SKM-1 (cell line): ENCODE data around the gene CLPTM1L.

Experiments used
- DNase-seq: peaks from one replicate; lab custom pipeline; 2025; ENCODE audit not compliant: unreplicated experiment; lab: John Stamatoyannopoulos, UW

Gene CLPTM1L, protein sequence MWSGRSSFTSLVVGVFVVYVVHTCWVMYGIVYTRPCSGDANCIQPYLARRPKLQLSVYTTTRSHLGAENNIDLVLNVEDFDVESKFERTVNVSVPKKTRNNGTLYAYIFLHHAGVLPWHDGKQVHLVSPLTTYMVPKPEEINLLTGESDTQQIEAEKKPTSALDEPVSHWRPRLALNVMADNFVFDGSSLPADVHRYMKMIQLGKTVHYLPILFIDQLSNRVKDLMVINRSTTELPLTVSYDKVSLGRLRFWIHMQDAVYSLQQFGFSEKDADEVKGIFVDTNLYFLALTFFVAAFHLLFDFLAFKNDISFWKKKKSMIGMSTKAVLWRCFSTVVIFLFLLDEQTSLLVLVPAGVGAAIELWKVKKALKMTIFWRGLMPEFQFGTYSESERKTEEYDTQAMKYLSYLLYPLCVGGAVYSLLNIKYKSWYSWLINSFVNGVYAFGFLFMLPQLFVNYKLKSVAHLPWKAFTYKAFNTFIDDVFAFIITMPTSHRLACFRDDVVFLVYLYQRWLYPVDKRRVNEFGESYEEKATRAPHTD

DNA sequence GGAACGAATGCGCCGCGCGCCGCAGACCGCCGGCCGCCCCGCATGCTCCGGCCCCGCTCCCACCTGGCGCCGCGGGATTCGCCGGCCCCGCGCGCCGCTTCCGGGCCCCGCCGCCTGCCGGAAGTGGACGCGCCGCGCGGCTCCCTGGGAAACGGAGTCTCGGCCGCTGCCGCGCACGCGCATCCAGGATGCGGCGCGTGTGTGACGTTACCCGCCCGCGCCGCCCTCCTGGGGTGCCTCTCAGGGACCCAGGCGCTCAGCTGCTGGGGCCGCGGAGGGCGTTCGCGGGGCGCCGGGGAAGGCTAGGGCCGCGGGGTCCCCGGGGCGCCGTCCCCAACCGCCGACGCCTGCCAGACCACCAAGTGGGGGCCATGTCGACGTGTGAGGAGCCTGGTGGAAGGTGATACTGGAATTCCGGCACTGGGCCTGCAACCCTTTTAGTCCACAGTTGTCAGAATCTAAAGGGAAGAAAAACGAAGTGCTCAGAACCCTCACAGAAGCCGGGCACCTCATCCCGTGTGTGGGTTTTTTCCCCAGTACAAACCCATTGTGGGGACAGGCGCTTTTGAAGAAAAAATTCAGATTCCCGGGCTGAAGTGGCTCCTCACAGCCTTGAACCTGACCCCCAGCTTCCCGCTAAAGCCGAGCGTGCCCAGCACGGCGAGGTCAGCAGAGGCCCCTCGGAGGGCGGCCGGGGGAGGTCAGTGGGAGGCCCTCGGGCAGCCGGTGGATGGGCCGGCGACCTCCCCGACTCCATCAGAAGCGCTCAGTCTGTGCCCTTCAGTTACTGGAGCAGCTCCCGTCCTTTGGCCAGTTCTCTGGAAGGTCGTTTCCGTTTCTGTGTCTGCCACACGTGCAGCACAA lies at the start of gene CLPTM1L:
Gene CLPTM1L (minus strand): TSS at position 125 of the 864 bp plus-strand sequence. CDS start 258 bp downstream, outside the sequence.
- DNase-seq = peak; percentile 63

DNA sequence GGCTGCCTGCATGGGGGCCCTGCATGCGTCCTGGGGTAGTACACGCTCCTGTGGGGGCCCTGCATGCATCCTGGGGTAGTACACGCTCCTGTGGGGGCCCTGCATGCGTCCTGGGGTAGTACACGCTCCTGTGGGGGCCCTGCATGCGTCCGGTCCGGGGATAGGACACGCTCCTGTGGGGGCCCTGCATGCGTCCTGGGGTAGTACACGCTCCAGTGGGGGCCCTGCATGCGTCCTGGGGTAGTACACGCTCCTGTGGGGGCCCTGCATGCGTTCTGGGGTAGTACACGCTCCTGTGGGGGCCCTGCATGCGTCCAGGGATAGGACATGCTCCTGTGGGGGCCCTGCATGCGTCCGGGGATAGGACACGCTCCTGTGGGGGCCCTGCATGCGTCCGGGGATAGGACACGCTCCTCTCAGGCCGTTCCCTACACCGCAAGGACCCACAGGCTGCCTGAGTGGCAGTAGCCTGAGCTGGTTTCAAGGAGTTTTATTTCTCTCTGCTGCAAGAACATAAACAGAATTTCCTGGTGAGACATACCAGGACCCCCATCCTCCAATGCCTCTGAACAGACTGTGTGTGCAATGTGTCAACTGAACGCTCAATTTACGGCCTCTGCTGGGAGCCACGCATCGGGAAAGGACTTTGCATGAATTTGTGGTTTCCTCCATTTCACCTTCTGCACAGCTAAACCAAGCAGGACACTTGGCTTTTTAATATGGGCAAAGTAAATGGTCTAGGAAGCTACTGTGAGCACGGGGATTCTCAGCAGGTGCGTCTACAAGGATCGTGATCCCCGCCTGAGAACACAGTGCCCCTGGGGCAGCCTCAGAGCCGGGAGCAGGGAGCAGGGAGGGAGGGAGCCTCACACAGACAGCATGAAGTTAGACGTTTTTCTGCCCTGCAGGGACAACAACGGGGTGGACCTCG lies 48.9 kb upstream of the CLPTM1L start:
- no peak for DNase-seq

DNA sequence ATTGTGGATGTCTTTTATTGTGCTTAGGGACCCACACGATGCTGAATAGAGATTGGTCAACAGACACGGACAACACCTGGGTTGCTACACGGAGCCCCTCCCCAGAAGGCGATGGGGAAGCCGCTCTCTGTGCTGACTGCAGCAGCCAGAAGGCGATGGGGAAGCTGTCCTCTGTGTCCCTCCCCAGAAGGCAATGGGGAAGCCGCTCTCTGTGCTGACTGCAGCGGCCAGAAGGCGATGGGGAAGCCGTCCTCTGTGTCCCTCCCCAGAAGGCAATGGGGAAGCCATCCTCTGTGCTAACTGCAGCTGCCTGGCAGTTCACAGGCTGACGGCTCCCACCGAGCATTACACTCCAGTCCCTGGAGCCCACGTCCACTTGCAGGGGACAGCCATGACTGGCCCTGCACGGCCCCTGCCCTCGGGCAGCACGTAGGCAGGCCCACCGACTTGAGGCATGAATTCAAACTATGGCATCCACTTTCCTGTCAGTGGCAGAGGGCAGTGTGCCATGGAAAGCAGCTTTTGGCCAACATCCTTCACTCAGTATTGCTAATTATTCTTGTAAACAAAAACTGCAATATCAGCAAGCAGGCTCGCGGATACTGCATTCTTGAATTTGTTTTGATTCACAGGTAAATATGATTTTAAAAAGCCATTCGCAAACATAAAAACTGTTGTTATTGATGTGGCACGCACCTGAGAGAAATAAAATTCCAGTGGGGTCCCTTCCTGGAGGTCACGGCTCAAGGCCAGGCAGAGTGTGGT lies 48.1 kb upstream of the CLPTM1L start:
- DNase-seq = no peak

DNA sequence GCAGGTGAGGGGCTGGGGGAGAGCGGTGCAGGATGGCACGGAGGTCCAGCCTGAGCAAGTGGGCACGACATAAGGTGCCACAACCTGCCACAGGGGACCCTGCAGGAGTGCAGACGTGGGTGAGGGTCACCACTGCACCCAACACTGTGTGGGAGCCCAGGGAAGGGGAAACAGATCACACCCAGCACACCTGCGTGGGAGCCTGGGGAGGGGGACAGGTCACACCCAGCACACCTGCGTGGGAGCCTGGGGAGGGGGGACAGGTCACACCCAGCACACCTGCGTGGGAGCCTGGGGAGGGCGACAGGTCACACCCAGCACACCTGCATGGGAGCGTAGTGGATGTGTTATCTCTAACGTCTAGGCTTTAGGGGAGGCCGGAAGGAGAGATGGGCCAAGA lies 47.4 kb upstream of the CLPTM1L start:
- no peak for DNase-seq

DNA sequence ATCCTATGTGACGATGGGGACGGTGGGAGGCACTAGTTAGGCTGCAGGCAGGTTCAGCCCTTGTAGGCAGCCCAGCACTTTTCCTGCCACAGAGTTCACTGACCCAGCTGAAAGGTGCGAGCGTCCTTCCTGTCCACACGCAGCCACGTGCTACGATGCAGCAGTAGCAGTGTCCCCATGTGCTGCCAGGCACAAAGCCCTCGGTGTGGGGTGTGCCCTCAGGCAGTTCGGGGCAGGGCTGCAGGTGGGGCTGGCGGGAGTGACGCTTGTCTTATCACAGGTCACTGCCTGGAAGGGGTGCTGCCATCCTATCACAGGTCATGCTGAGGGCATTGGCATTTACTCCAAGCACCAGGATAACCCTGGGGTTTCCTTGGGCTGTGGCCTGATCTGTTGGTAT lies 46.8 kb upstream of the CLPTM1L start:
- DNase-seq = no peak

DNA sequence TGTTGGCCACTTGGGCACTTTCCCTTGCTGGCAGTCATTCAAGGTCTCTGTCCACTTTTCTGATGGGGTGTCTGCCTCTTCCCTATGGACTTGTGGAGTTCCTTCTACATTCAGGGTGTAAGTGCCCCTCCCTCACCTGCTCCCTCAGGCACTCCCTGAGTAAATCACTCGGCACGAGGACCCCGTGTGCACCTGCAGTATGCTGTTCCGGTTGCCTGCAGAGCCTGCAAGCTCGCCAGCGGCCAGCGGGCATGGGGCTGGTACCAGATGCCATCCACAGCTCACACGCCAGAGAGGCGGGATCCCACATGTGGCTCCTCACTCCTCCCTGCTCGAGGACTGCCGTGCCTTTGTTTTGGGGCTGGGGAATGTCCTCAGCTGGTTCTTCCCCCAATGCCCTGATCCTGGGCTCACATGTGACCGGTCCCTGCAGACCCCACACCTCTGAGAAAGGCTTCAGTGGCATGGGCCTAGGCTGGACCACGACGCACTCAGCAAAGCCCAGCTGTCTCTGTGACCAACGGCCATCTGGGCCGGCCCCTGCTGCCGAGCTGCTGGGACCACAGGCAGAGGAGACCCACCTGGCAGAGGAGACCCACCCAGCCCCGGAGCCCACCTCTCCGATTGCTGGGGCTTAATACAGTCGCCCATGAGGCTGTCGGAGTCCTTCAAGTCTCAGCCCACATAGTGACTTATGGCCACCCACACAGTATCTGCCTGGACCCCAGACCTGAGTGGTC lies 46.1 kb upstream of the CLPTM1L start:
- DNase-seq = no peak

DNA sequence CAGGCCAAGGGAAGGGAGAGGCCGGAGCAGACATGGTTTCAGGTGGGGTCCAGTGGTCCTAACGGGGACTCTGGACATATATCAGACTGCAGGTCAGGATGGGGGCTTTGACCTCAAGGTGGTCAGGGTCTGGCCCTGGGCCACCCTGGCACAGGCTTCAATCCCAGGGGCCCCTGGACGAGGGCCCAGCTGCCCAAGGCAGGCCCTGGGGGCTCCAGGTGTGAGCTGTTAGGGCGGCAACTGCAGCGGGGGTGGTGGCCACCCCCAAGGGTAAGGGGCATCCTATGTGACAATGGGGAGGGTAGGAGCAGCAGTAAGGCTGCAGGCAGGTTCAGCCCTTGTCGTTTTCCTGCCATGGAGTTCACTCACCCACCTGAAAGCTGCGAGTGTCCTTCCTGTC lies 45.4 kb upstream of the CLPTM1L start:
- DNase-seq = no peak

DNA sequence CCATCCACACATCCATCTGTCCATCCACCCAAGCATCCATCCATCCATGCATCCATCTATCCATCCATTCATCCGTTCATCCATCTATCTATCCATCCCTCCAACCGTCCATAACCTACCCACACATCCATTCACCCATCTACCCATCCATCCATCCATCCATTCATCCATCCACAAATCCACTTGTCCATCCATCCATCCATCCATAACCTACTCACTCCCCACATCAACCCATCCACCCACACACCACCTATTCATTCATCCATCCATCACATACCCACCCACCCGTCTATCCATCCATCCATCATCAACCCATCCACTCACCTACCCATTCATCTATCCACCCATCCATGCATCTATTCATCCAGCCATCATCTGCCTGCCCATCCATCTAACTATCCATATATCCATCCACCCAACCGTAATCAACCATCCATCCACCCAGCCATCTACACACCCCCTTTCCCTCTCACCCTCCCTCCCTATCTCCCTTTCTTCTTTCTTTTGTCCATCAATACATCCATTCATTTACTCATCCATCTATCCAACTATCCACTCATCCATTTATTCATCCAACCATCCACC lies 43.6 kb upstream of the CLPTM1L start:
- no peak for DNase-seq

DNA sequence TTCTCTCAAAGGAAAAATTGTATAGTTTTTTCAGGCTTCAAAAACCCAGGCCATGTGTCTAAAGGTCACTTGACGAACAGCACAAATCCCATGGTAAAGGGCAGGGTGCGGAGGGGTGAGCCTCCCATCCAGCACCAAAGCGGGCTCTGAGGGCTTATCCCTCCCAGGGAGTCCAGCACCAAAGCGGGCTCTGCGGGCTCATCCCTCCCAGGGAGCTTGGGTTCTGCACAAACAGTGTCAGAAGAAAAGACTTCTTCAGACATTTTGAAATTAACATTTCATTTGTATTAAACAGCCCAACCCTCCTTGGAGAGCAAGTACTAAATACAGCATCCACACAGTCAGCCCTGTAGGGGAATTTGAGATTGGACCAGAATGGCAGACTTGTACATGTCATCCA lies 43.0 kb upstream of the CLPTM1L start:
- no peak for DNase-seq

DNA sequence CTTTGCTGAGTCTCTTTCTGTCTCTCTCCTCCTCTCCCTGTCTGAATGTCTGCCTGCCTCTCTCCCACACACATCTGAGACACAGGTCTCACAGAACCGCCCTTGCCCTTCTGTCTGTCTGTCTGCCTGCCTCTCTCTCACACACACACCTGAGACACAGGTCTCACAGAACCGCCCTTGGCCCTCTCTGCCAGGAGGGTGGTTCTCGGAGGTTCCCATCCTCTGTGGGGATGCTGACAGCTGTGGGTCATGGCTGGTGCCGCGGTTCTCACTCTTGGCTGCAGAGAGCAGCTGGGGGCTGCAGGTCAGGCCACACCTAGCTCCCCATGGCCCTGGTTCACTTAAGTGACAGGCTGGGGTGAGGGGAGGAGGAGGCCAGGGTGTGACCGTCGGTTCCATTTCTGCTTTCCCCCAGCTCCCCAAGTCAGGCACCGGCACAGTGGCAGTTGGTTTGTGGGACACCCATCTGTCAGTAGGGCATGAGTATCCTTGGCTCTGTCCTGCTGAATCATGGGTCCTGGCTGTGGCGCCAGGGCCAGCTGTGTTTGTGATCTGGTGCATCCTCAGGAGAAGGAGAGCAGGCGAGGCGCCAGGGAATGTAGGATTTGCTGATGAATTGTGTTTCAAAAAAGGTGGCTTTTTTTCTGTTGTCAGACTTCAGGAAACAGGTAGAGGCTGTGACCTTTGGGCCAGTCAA lies 42.3 kb upstream of the CLPTM1L start:
- no peak for DNase-seq

DNA sequence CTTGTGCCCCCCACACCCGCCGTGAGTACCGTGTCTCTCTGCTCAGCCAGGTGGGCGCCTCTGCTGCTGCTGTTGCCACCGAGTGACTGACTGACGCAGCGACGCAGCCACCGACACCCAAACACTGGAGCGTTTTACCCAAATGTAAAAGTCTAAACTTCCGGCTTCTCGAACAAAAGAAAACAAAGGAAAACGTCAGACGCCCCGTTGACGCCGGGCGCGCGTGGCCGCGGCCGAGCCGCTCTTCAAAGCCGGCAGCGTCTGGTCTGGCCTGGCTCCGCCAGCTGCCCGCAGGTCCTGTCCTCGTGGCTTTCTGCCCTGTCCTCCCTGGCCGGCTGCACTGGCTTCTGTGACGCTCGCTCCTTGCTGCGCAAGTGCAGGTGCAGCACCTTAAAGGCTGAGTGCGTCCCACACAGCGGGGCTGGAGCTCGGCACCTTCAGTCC lies 41.4 kb upstream of the CLPTM1L start:
- no peak for DNase-seq

DNA sequence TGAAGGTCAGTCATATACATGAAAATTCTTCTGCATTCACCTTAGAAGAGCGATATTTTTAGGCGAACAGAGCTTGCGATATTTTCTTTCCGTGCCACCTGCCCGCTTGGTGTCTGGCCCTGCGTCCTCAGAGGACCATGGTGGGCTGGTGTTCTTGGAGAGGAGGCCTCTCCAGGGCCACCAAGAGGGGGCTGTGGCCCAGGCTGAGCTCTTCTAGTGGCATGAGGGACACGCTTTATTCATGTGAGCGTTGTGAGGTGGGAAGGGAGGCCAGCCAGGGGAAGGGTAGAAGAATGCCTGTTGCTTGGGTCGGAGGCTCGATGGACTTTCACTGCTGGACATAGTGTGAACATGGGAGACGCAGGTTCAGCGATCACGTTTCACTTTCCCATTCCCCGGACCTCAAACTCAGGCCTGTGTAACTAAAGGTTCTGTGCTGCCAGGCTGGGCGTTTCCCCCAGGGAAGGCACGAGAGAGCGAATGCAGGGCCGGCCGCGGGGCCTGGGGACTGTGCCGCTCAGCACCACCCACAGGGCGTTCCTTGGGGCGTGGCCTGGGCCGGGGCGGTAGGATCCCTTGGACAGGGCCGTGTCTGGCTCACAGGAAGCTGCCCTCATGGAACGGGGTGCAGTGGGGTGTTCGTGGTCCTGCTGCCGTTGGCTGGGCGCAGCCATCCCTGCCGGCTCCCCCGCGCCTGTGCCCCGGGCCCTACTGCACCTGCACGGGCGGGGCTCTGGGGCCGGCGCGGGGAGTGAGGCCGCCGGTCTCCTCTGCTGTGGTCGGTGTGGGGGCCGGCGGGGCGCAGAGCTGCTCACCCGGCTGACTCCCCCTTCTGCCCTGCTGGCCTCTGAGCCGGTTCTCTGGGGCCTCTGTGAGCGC lies 40.7 kb upstream of the CLPTM1L start:
- no peak for DNase-seq

DNA sequence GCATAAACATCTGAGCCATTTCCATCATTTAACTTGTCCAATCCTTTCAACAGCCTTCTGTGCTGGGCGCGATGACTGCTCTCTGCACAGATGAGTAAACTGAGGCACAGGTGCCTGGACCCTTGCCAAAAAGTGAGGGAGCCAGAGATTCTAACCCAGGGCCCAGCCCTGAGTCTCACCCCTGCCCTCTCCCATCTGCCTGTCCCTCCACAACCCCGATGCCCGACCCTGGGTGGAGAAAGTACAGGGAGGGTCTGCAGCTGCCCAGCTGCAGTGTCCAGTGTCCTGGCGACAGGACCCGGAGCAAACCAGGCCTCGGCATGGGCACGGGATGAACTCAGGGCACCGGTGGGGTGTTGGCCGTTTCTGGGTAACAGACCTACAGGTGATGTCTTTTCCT lies 39.6 kb upstream of the CLPTM1L start:
- DNase-seq = no peak

DNA sequence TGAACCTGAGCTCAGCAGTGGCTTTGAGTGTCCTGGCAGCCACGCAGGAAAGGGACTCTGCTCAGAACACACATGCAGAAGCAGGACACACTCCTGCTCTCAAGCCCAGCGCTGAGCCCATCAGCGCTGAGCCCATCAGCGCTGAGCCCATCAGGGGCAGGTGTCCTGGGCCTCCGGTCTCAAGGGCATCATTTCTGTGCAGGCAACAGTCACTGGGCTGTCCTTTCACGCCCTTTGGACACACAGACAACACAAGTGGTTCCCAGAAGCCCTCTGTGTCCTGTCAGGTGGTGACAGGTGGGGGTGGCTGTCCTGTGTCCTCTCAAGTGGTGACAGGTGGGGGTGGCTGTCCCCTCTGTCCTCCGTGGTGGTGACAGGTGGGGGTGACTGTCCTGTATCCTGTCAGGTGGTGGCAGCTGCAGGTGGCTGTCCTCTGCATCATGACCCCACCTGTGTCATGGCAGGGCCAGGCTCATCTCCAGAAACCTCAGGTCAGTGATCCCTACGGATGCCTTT lies 39.0 kb upstream of the CLPTM1L start:
- no peak for DNase-seq

DNA sequence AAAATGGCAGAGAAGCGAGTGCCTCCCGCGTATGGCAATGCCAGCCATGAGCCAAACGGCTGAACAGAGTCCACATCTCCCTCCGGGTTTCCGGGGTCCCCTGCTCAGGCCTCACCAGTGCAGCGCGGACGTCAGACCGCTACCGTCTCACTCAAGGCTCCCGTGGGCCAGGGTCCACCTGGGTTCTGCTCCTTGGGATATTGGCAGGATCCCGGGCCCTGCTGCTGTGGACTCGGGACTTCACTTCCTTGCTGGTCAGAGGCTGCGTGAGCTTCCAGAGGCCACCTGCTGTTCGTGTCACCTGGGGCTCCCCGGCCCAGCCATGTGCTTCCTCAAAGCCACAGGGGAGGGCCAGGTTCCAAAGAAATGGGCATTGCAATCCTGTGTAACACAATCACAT lies 38.4 kb upstream of the CLPTM1L start:
- no peak for DNase-seq

DNA sequence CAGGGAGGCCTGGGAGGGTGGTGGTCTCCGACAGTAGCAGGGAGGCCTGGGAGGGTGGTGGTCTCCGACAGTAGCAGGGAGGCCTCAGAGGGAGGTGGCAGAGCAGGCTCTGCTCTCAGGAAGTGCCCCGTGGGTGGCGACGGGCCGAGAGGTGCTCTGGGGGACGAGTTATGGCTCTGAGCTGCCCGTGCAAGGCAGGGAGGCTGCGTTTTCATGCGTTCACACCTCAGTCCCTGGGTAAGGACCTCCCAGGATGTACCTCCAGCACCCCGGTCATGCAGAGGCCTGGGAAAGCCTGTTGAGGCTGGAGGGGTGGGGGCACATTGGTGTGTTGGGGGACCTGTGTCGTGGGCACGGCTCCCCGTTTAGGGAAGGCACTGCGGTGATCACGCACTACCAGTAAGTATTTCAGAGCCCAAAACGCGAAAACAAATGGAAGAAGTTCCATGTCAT lies 37.4 kb upstream of the CLPTM1L start:
- no peak for DNase-seq
